ENCODE measurements around the gene UBE2E1.

DNA sequence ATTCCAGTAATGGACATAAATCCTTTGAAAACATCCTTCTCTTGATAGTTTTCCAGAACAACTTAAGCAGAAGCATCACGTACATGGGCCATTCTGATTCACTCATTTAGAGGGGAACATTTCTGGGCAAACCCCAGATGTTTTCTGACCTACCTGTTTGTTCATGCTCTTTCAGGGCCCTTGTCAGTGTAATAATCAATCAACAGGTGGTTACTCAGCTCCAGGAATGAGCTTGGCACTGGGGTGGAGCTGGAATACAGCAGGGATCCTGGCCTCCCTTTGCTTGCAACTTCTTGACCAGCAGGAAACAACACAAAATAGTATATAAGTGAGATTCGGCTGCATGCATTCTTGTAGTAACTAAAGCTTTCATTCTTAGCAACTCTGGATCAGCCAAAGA is 9.2 kb upstream of the UBE2E1 start:
- TF ChIP-seq, protein P1, sequence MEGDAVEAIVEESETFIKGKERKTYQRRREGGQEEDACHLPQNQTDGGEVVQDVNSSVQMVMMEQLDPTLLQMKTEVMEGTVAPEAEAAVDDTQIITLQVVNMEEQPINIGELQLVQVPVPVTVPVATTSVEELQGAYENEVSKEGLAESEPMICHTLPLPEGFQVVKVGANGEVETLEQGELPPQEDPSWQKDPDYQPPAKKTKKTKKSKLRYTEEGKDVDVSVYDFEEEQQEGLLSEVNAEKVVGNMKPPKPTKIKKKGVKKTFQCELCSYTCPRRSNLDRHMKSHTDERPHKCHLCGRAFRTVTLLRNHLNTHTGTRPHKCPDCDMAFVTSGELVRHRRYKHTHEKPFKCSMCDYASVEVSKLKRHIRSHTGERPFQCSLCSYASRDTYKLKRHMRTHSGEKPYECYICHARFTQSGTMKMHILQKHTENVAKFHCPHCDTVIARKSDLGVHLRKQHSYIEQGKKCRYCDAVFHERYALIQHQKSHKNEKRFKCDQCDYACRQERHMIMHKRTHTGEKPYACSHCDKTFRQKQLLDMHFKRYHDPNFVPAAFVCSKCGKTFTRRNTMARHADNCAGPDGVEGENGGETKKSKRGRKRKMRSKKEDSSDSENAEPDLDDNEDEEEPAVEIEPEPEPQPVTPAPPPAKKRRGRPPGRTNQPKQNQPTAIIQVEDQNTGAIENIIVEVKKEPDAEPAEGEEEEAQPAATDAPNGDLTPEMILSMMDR (conservative IDR thresholded peaks at IDR 0.05; ENCODE audit: low read depth, low read length), result no peak
- no peak for TF ChIP-seq POLR2A (IDR thresholded peaks at IDR 0.05; ENCODE audit: low read depth, low read length)
- TF ChIP-seq RFX5 (IDR thresholded peaks at IDR 0.05; ENCODE audit: low read depth, low read length), result no peak
- no peak for TF ChIP-seq SMC3 (IDR thresholded peaks at IDR 0.05; ENCODE audit: low read depth, low read length)
- no peak for TF ChIP-seq USF2 (IDR thresholded peaks at IDR 0.05; ENCODE audit: low read depth, low read length)
- no peak for TF ChIP-seq RAD21 (IDR thresholded peaks at IDR 0.05; ENCODE audit: low read length)
- TF ChIP-seq MAFK (IDR thresholded peaks at IDR 0.05; ENCODE audit: low read depth, low read length), result no peak
- no peak for TF ChIP-seq FOS (IDR thresholded peaks at IDR 0.05; ENCODE audit: low read depth, low read length)
- no peak for TF ChIP-seq MXI1 (IDR thresholded peaks at IDR 0.05; ENCODE audit: borderline replicate concordance, low read depth, low read length)
- TF ChIP-seq BHLHE40 (IDR thresholded peaks at IDR 0.05; ENCODE audit: low read depth, low read length), result no peak
- TF ChIP-seq NFE2L2 (IDR thresholded peaks at IDR 0.05; ENCODE audit: low read depth, low read length), result no peak
- TF ChIP-seq ELK1 (IDR thresholded peaks at IDR 0.05; ENCODE audit: borderline replicate concordance, low read depth, low read length), result no peak
- TF ChIP-seq CHD1 (IDR thresholded peaks at IDR 0.05; ENCODE audit: low read depth, low read length), result no peak
- no peak for TF ChIP-seq RCOR1 (IDR thresholded peaks at IDR 0.05; ENCODE audit: insufficient replicate concordance, low read length)
